H9 (cell line): ENCODE measurements around the gene UBR7. TPM values are rescaled to one million over a fixed set of nuclear protein-coding genes. Genes with fewer than 3 reads are reported as not detected.

Source experiments
- DNase-seq: peaks from one replicate; pipeline ENCODE4 v3.0.0-alpha.2; 2017
- H2AFZ ChIP-seq: one replicate; pipeline ENCODE4 v1.6.1; 2013; ENCODE audit warnings: mild to moderate bottlenecking, low read length, control low read depth, moderate library complexity
- H2AK5ac ChIP-seq: 2 replicates; pipeline ENCODE4 v1.6.1; 2013; ENCODE audit warnings: low read length, control low read depth, mixed read lengths; ENCODE audit not compliant: insufficient read length
- H2BK120ac ChIP-seq: one replicate; pipeline ENCODE4 v1.6.1; 2013; ENCODE audit warnings: low read depth, mild to moderate bottlenecking, low read length, control low read depth, inconsistent platforms; ENCODE audit not compliant: poor library complexity, severe bottlenecking
- H2BK12ac ChIP-seq: 2 replicates; pipeline ENCODE4 v1.6.1; 2013; ENCODE audit warnings: low read length, control low read depth, mixed read lengths, low read depth; ENCODE audit not compliant: insufficient read length
- H2BK15ac ChIP-seq: 2 replicates; pipeline ENCODE4 v1.6.1; 2013; ENCODE audit warnings: low read depth, low read length, control low read depth
- H2BK20ac ChIP-seq: one replicate; pipeline ENCODE4 v1.6.1; 2013; ENCODE audit warnings: low read depth, mild to moderate bottlenecking, low read length, control low read depth, inconsistent platforms; ENCODE audit not compliant: poor library complexity, severe bottlenecking
- H2BK5ac ChIP-seq: 2 replicates; pipeline ENCODE4 v1.6.1; 2013; ENCODE audit warnings: low read length, control low read depth, mixed read lengths; ENCODE audit not compliant: insufficient read length
- H3K14ac ChIP-seq: 2 replicates; pipeline ENCODE4 v1.6.1; 2013; ENCODE audit warnings: low read length, control low read depth; ENCODE audit not compliant: insufficient read depth
- H3K18ac ChIP-seq: 2 replicates; pipeline ENCODE4 v1.6.1; 2013; ENCODE audit warnings: low read depth, mild to moderate bottlenecking, mixed read lengths, low read length, control low read depth; ENCODE audit not compliant: insufficient read length
- H3K23ac ChIP-seq: 2 replicates; pipeline ENCODE4 v1.6.1; 2013; ENCODE audit warnings: low read length, control low read depth, mixed read lengths, low read depth; ENCODE audit not compliant: insufficient read length
- H3K23me2 ChIP-seq: 2 replicates; pipeline ENCODE4 v1.6.1; 2013; ENCODE audit warnings: low read depth, mild to moderate bottlenecking, mixed read lengths, low read length, control low read depth; ENCODE audit not compliant: insufficient read length, poor library complexity, severe bottlenecking
- H3K27ac ChIP-seq: 2 replicates; pipeline ENCODE4 v1.5.1; 2013; ENCODE audit warnings: low read length, control low read depth, mixed read lengths, low read depth; ENCODE audit not compliant: insufficient read length
- H3K27me3 ChIP-seq: 2 replicates; pipeline ENCODE4 v1.6.1; 2013; ENCODE audit warnings: low read length, control low read depth, inconsistent platforms; ENCODE audit not compliant: insufficient read depth
- H3K4ac ChIP-seq: 2 replicates; pipeline ENCODE4 v1.6.1; 2013; ENCODE audit warnings: low read depth, mild to moderate bottlenecking, control low read depth, inconsistent platforms, low read length, moderate library complexity
- H3K4me1 ChIP-seq: 2 replicates; pipeline ENCODE4 v1.6.1; 2013; ENCODE audit warnings: low read length, control low read depth, inconsistent platforms; ENCODE audit not compliant: insufficient read depth
- H3K4me2 ChIP-seq: 2 replicates; pipeline ENCODE4 v1.6.1; 2013; ENCODE audit warnings: low read length, control low read depth, mixed read lengths; ENCODE audit not compliant: insufficient read length, insufficient read depth
- H3K56ac ChIP-seq: 2 replicates; pipeline ENCODE4 v1.6.1; 2013; ENCODE audit warnings: low read depth, mild to moderate bottlenecking, mixed read lengths, low read length, control low read depth; ENCODE audit not compliant: insufficient read length
- H3K79me1 ChIP-seq: 2 replicates; pipeline ENCODE4 v1.6.1; 2013; ENCODE audit warnings: low read depth, mild to moderate bottlenecking, moderate library complexity, low read length, control low read depth, inconsistent platforms; ENCODE audit not compliant: insufficient read depth, poor library complexity, severe bottlenecking
- H3K79me2 ChIP-seq: 2 replicates; pipeline ENCODE4 v1.6.1; 2013; ENCODE audit warnings: low read length, control low read depth, inconsistent platforms; ENCODE audit not compliant: insufficient read depth
- H3K9ac ChIP-seq: 2 replicates; pipeline ENCODE4 v1.6.1; 2013; ENCODE audit warnings: low read length, control low read depth, mixed read lengths; ENCODE audit not compliant: insufficient read length; ENCODE audit errors: extremely low read depth
- H3K9me3 ChIP-seq: one replicate; pipeline ENCODE4 v1.6.1; 2013; ENCODE audit warnings: low read depth, low read length, inconsistent platforms; ENCODE audit not compliant: control insufficient read depth
- H3T11ph ChIP-seq: one replicate; pipeline ENCODE4 v1.6.1; 2013; ENCODE audit warnings: mild to moderate bottlenecking, low read length, control low read depth, inconsistent platforms
- H4K20me1 ChIP-seq: one replicate; pipeline ENCODE4 v1.6.1; 2013; ENCODE audit not compliant: control insufficient read depth, insufficient read length, insufficient read depth
- H4K5ac ChIP-seq: 2 replicates; pipeline ENCODE4 v1.6.1; 2013; ENCODE audit warnings: low read depth, mild to moderate bottlenecking, mixed read lengths, low read length, control low read depth; ENCODE audit not compliant: insufficient read length
- H4K8ac ChIP-seq: replicated peaks from 2 replicates; pipeline ENCODE4 v1.6.1; 2013; ENCODE audit warnings: low read length, control low read depth, mixed read lengths, low read depth; ENCODE audit not compliant: insufficient read length
- H4K91ac ChIP-seq: 2 replicates; pipeline ENCODE4 v1.6.1; 2013; ENCODE audit warnings: low read depth, mild to moderate bottlenecking, moderate library complexity, mixed read lengths, low read length, control low read depth; ENCODE audit not compliant: insufficient read length
- H3K27ac Mint-ChIP-seq, 3 experiments: 2 replicates in 2 of 3; 3 replicates in 1 of 3; pipeline ENCODE4 v1.8.0; 2020 to 2021; ENCODE audit warnings: mixed read lengths in 3 of 3, mild to moderate bottlenecking in 1 of 3, moderate library complexity in 1 of 3
- H3K27me3 Mint-ChIP-seq: 2 replicates; pipeline ENCODE4 v1.8.0; 2021; ENCODE audit warnings: low read depth, mild to moderate bottlenecking, moderate library complexity, mixed read lengths
- H3K36me3 Mint-ChIP-seq, 3 experiments: 2 replicates in 2 of 3; 3 replicates in 1 of 3; pipeline ENCODE4 v1.8.0; 2020 to 2021; ENCODE audit warnings: low read depth in 3 of 3, mixed read lengths in 3 of 3; ENCODE audit not compliant: insufficient read depth in 1 of 3
- H3K4me1 Mint-ChIP-seq, 2 experiments: 2 replicates each; pipeline ENCODE4 v1.8.0; 2020; ENCODE audit warnings: mixed read lengths in 2 of 2
- H3K4me3 Mint-ChIP-seq, 2 experiments: 2 replicates in 1 of 2; 3 replicates in 1 of 2; pipeline ENCODE4 v1.8.0; 2020 to 2021; ENCODE audit warnings: mild to moderate bottlenecking in 2 of 2, mixed read lengths in 2 of 2, moderate library complexity in 1 of 2
- H3K9me3 Mint-ChIP-seq, 2 experiments: 2 replicates in 1 of 2; 3 replicates in 1 of 2; pipeline ENCODE4 v1.8.0; 2020; ENCODE audit warnings: mild to moderate bottlenecking in 2 of 2, mixed read lengths in 2 of 2, moderate library complexity in 1 of 2
- CTCF ChIP-seq: fragments of 200-600 bp; sonication (generic); conservative IDR thresholded peaks from 3 replicates; pipeline ENCODE4 v1.8.0; 2021; ENCODE audit warnings: antibody characterized with exemption, mild to moderate bottlenecking
- WGBS: extraction: QIAGEN DNeasy Blood & Tissue Kit; methylation state at CpG from one replicate; pipeline ENCODE4 v1.1.7; 2013; ENCODE audit warnings: missing lambda C conversion rate, low lambda C conversion rate, mixed read lengths; ENCODE audit not compliant: insufficient read length; ENCODE audit errors: extremely low coverage; 5-methylcytosine and 5-hydroxymethylcytosine counted together
- total RNA-seq: library from RNA; stranded (reverse); gene quantifications from 2 replicates; pipeline ENCODE4 v1.2.1, GENCODE V29; 2021

The UBR7 gene
- total RNA-seq, 1 experiment from 2014 or later = 28.4 TPM

- H2BK20ac ChIP-seq = no peak overlapping the region
- no peak for TF ChIP-seq CTCF
- no peak overlapping the region for H3K4ac ChIP-seq
- H4K91ac ChIP-seq = no peak overlapping the region
- no peak overlapping the region for H3K27ac ChIP-seq
- no peak overlapping the region for H2AK5ac ChIP-seq
- Mint-ChIP-seq H3K36me3 (no peaks in the 10 kb centered on the region), H3K4me3 (no peak overlapping the region), H3K9me3 (no peaks in the 10 kb centered on the region), H3K27me3 (no peaks in the 10 kb centered on the region), H3K4me1 (no peaks in the 10 kb centered on the region), H3K27ac (0 out of 7 replicates have a peak overlapping the region, but pooled peaks of 1 of the 3 experiments have one; percentile 16)
- H2BK15ac ChIP-seq = no peak overlapping the region
- H3K14ac ChIP-seq = no peak overlapping the region
- no peak overlapping the region for H2BK120ac ChIP-seq
- no peak overlapping the region for H4K8ac ChIP-seq
- H2AFZ ChIP-seq = no peak overlapping the region
- H2BK5ac ChIP-seq = no peak overlapping the region
- H3K23ac ChIP-seq = no peak overlapping the region
- no peaks in the 10 kb centered on the region for H3K79me1 ChIP-seq
- H3K9ac ChIP-seq = no peak overlapping the region
- H3K9me3 ChIP-seq = no peaks in the 10 kb centered on the region
- no peak for DNase-seq
- no peaks in the 10 kb centered on the region for H3K23me2 ChIP-seq
- no CpG with 5 or more reads among the region's 4 CpGs for WGBS
- no peak overlapping the region for H3K18ac ChIP-seq
- no peaks in the 10 kb centered on the region; the same call in 1 of the 2 replicates for H3K27me3 ChIP-seq
- no peak overlapping the region for H3K56ac ChIP-seq
- H3T11ph ChIP-seq = no peak overlapping the region
- no peaks in the 10 kb centered on the region for H4K20me1 ChIP-seq
- no peaks in the 10 kb centered on the region for H3K4me1 ChIP-seq
- H3K79me2 ChIP-seq = no peaks in the 10 kb centered on the region
- H2BK12ac ChIP-seq = no peak overlapping the region
- H3K4me2 ChIP-seq = no peak overlapping the region
- no peak overlapping the region for H4K5ac ChIP-seq
These were observed 8.0 kb upstream of the UBR7 start for GRCh38 chr14:93199031-93199430.
